OCI-LY1 (cell line): ENCODE results near the gene VHLL.
A peak's percentile ranks its signal among the peaks of the same experiment; 100 is the strongest.

Experiments
- H2AFZ ChIP-seq: fragments of 200-600 bp; sonication (generic), shearing (Covaris generic); 2 replicates; pipeline ENCODE4 v1.6.0; 2014; ENCODE audit warnings: antibody characterized with exemption, mild to moderate bottlenecking, low read length
- H3F3A ChIP-seq: fragments of 200-600 bp; sonication (generic), shearing (Covaris generic); 2 replicates; pipeline ENCODE4 v1.6.0; 2014; ENCODE audit warnings: mild to moderate bottlenecking, antibody characterized with exemption, low read length, moderate library complexity; ENCODE audit not compliant: insufficient read depth
- H3K27ac ChIP-seq: fragments of 200-600 bp; sonication (generic); 2 replicates; pipeline ENCODE4 v1.5.1; 2014; ENCODE audit warnings: low read length, mixed run types, mild to moderate bottlenecking, low read depth; ENCODE audit not compliant: poor library complexity, severe bottlenecking
- H3K27me3 ChIP-seq: fragments of 200-600 bp; sonication (generic); 2 replicates; pipeline ENCODE4 v1.6.0; 2014; ENCODE audit warnings: antibody characterized with exemption, mild to moderate bottlenecking, low read length, moderate library complexity; ENCODE audit not compliant: insufficient read depth
- H3K36me3 ChIP-seq: fragments of 200-600 bp; sonication (generic); 2 replicates; pipeline ENCODE4 v1.6.1; 2014; ENCODE audit warnings: mild to moderate bottlenecking, antibody characterized with exemption, low read length, moderate library complexity, mixed read lengths; ENCODE audit not compliant: insufficient read depth
- H3K4me1 ChIP-seq: fragments of 200-600 bp; sonication (generic); 2 replicates; pipeline ENCODE4 v1.5.1; 2014; ENCODE audit warnings: mild to moderate bottlenecking, low read length, moderate library complexity; ENCODE audit not compliant: insufficient read depth, severe bottlenecking
- H3K4me2 ChIP-seq: fragments of 200-600 bp; sonication (generic), shearing (Covaris generic); 2 replicates; pipeline ENCODE4 v1.6.1; 2014; ENCODE audit warnings: low read length
- H3K4me3 ChIP-seq: fragments of 200-600 bp; sonication (generic); 2 replicates; pipeline ENCODE4 v1.5.1; 2014; ENCODE audit warnings: low read length, low read depth, mild to moderate bottlenecking, mixed read lengths; ENCODE audit not compliant: poor library complexity, severe bottlenecking
- H3K79me2 ChIP-seq: fragments of 200-600 bp; shearing (Covaris generic); 2 replicates; pipeline ENCODE4 v1.6.1; 2016; ENCODE audit warnings: mixed run types, low read length, mixed read lengths; ENCODE audit not compliant: insufficient read depth
- H3K9ac ChIP-seq: fragments of 200-600 bp; sonication (generic), shearing (Covaris generic); 2 replicates; pipeline ENCODE4 v1.6.1; 2014; ENCODE audit warnings: mild to moderate bottlenecking, low read length, mixed read lengths
- H3K9me2 ChIP-seq: fragments of 200-600 bp; sonication (generic), shearing (Covaris generic); 2 replicates; pipeline ENCODE4 v1.6.1; 2014; ENCODE audit warnings: low read depth, mild to moderate bottlenecking, low read length, mixed read lengths
- H3K9me3 ChIP-seq: fragments of 200-600 bp; shearing (Covaris generic); 2 replicates; pipeline ENCODE4 v1.6.1; 2014; ENCODE audit warnings: low read length, mixed read lengths
- H4K20me1 ChIP-seq: fragments of 200-600 bp; sonication (generic), shearing (Covaris generic); 2 replicates; pipeline ENCODE4 v1.6.0; 2016; ENCODE audit warnings: mild to moderate bottlenecking, low read length; ENCODE audit not compliant: insufficient read depth
- CTCF ChIP-seq: fragments of 200-600 bp; sonication (generic), shearing (Covaris generic); IDR thresholded peaks from 2 replicates; pipeline ENCODE4 v1.5.1; 2017; ENCODE audit warnings: mild to moderate bottlenecking, antibody characterized with exemption, low read length, moderate library complexity, mixed read lengths
- EZH2 ChIP-seq: fragments of 200-600 bp; sonication (generic), shearing (Covaris generic); IDR thresholded peaks from 2 replicates; pipeline ENCODE4 v1.8.0; 2017; ENCODE audit warnings: borderline replicate concordance, mixed run types, mild to moderate bottlenecking, antibody characterized with exemption, low read length, moderate library complexity, mixed read lengths

Gene VHLL

GRCh38 chr1:156344409-156344808 lies 45.3 kb upstream of the VHLL start:
- Histone ChIP-seq H3K27ac (no peak overlapping the region), H3K4me3 (no peak overlapping the region)

DNA sequence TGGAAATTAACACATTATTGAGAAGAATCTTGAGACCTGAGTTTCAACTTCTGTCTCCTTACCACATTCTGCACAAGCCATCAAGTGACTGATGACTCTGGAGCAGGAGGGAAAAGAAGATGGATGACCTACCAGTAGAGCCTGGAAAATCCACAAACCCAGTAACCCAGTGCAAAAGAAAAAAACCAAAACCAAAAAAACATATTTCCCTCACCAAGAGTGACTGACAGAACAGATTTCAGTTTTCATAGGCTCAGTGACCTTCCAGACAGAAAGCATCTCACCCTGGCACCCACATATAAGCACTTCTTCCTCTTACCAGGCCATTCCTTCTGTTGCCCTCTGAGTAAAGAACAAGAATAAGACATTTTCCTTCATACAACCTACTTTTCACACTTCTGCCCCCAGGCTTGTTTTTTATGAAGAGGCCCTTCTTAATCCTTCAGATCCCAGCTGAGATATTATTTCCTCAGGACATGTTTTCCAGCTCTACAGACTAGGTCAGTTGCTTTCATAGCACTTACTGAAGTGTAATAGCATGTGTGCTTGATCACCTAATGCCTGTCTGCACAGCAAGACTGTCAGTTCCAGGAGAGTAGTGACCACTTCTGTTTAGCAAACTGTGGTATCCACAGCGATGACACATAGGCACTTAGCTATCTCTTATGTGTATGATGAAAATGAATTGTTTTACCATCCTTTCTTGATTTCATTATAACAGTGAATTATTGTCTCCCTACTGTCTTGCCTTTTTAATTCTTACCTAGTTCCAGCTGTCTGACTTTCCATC lies 43.3 kb upstream of the VHLL start:
- Histone ChIP-seq H3K27ac (no peak overlapping the region), H3K4me2 (no peak overlapping the region), H3F3A (no peaks in the 10 kb centered on the region), H2AFZ (no peak overlapping the region), H3K4me1 (no peaks in the 10 kb centered on the region), H3K9ac (no peak overlapping the region), H3K4me3 (no peak overlapping the region), H3K27me3 (0 out of 2 replicates have a peak, but pooled peaks cover 14% of the 10 kb centered on the region), H3K9me3 (no peaks in the 10 kb centered on the region), H3K9me2 (no peaks in the 10 kb centered on the region), H4K20me1 (no peaks in the 10 kb centered on the region), H3K79me2 (peaks cover 6% of the 10 kb centered on the region), H3K36me3 (peaks cover 2% of the 10 kb centered on the region; the same call in 1 of the 2 replicates)
- TF ChIP-seq EZH2: no peak
- TF ChIP-seq CTCF: no peak

More at GRCh38 chr1:156344409-156344808, 45.3 kb upstream of the VHLL start:
- Histone ChIP-seq H3F3A (no peaks in the 10 kb centered on the region), H3K9me2 (no peaks in the 10 kb centered on the region), H4K20me1 (no peaks in the 10 kb centered on the region), H3K9ac (no peak overlapping the region), H2AFZ (no peak overlapping the region), H3K27me3 (0 out of 2 replicates have a peak, but pooled peaks cover 14% of the 10 kb centered on the region), H3K36me3 (no peaks in the 10 kb centered on the region), H3K4me2 (no peak overlapping the region), H3K4me1 (no peaks in the 10 kb centered on the region), H3K79me2 (no peaks in the 10 kb centered on the region), H3K9me3 (no peaks in the 10 kb centered on the region)
- TF ChIP-seq CTCF (no peak), EZH2 (no peak)

- Histone ChIP-seq H3K4me3 (peak within 1 kb of the TSS; percentile 97), H3K4me2 (peak within 1 kb of the TSS; percentile 93), H3K9me3 (no peaks in the 10 kb centered on the region), H2AFZ (no peak within 1 kb of the TSS), H3K9ac (peak within 1 kb of the TSS; percentile 79), H4K20me1 (no peaks in the 10 kb centered on the region), H3K36me3 (peaks cover 41% of the 10 kb centered on the region), H3K27ac (peak within 1 kb of the TSS; percentile 91), H3K9me2 (no peaks in the 10 kb centered on the region), H3K27me3 (no peaks in the 10 kb centered on the region), H3K4me1 (peaks cover 17% of the 10 kb centered on the region), H3K79me2 (peaks cover 32% of the 10 kb centered on the region), H3F3A (no peaks in the 10 kb centered on the region)
- TF ChIP-seq CTCF (no peak), EZH2 (no peak)
Observed at GRCh38 chr1:156338180-156338976, 39.3 kb upstream of the VHLL start, which contains the start of the genes CCT3 and TSACC. TSS of gene CCT3 (minus strand) at chr1:156338292. CDS start at chr1:156338184, 108 bp downstream. TSS of gene TSACC (plus strand) at chr1:156338526. CDS start at chr1:156339758, 1,232 bp downstream.
